Measurements from ENCODE around the gene PDE1C. TPM values are rescaled to one million over a fixed set of nuclear protein-coding genes. Genes with fewer than 3 reads are reported as not detected.

PDE1C gene
- total RNA-seq, 2 experiments from 2014 or later = not detected

- DNase-seq (ENCODE audit: low spot score) = no peak
- H3K27ac ChIP-seq (ENCODE audit: low read depth, low read length, poor library complexity, severe bottlenecking) = no peak overlapping the region
- no peak overlapping the region for H3K4me2 ChIP-seq (ENCODE audit: low read length)
- no peak overlapping the region for H3K4me3 ChIP-seq (ENCODE audit: low read depth, low read length, poor library complexity, severe bottlenecking)
- BruUV-seq (replicated peaks) = no TSS peak
- H2AFZ ChIP-seq (ENCODE audit: low read length) = no peak overlapping the region
- intact Hi-C loops (cut with micrococcal nuclease; ENCODE audit: unreplicated experiment) = no loop called here
- no peaks in the 10 kb centered on the region for H3K36me3 ChIP-seq (ENCODE audit: insufficient read depth, low read length)
- H3K9me2 ChIP-seq (ENCODE audit: insufficient read depth, low read length) = no peaks in the 10 kb centered on the region
- POLR2A ChIA-PET = no interaction called here
- TF ChIP-seq CTCF (conservative IDR thresholded peaks at IDR 0.05; ENCODE audit: low read length) = no peak
- H3K79me2 ChIP-seq (ENCODE audit: insufficient read depth, low read depth, low read length) = no peaks in the 10 kb centered on the region
- no peaks in the 10 kb centered on the region for H4K20me1 ChIP-seq (ENCODE audit: insufficient read depth, low read length)
- H3K9me3 ChIP-seq (ENCODE audit: low read length) = no peaks in the 10 kb centered on the region
- CTCF ChIA-PET (ENCODE audit: unreplicated experiment) = no interaction called here
- H3K4me1 ChIP-seq (ENCODE audit: insufficient read depth, low read length, poor library complexity, severe bottlenecking) = no peaks in the 10 kb centered on the region
Observed at GRCh38 chr7:32071466-32072091, 1.4 kb upstream of the PDE1C start.

GRCh38 chr7:32070051-32070405 is 179 bp downstream of the PDE1C start:
- BruUV-seq (replicated peaks) = no TSS peak
- H3K4me1 ChIP-seq (ENCODE audit: insufficient read depth, low read length, poor library complexity, severe bottlenecking) = no peaks in the 10 kb centered on the region
- H3K4me2 ChIP-seq (ENCODE audit: low read length) = no peak overlapping the region
- H3K79me2 ChIP-seq (ENCODE audit: insufficient read depth, low read depth, low read length) = no peaks in the 10 kb centered on the region
- ChIA-PET POLR2A (no interaction called here), CTCF (ENCODE audit: unreplicated experiment) (no interaction called here)
- intact Hi-C loops (cut with micrococcal nuclease; ENCODE audit: unreplicated experiment) = no loop called here
- H3K9me2 ChIP-seq (ENCODE audit: insufficient read depth, low read length) = no peaks in the 10 kb centered on the region
- H3K36me3 ChIP-seq (ENCODE audit: insufficient read depth, low read length) = no peaks in the 10 kb centered on the region
- H3K9me3 ChIP-seq (ENCODE audit: low read length) = no peaks in the 10 kb centered on the region
- no peak for TF ChIP-seq CTCF (conservative IDR thresholded peaks at IDR 0.05; ENCODE audit: low read length)
- TF ChIP-seq EZH2phosphoT487 (IDR thresholded peaks at IDR 0.05; ENCODE audit: borderline replicate concordance, low read depth, low read length) = no peak
- H3K4me3 ChIP-seq (ENCODE audit: low read depth, low read length, poor library complexity, severe bottlenecking) = no peak overlapping the region
- H4K20me1 ChIP-seq (ENCODE audit: insufficient read depth, low read length) = no peaks in the 10 kb centered on the region
- H3K27ac ChIP-seq (ENCODE audit: low read depth, low read length, poor library complexity, severe bottlenecking) = no peak overlapping the region
- DNase-seq (ENCODE audit: low spot score) = no peak
- H2AFZ ChIP-seq (ENCODE audit: low read length) = no peak overlapping the region

GRCh38 chr7:32069116-32069650 is 1.0 kb downstream of the PDE1C start:
- H3K79me2 ChIP-seq (ENCODE audit: insufficient read depth, low read depth, low read length) = no peaks in the 10 kb centered on the region
- no peaks in the 10 kb centered on the region for H3K36me3 ChIP-seq (ENCODE audit: insufficient read depth, low read length)
- H3K27ac ChIP-seq (ENCODE audit: low read depth, low read length, poor library complexity, severe bottlenecking) = no peak overlapping the region
- POLR2A ChIA-PET = no interaction called here
- H3K4me3 ChIP-seq (ENCODE audit: low read depth, low read length, poor library complexity, severe bottlenecking) = no peak overlapping the region
- no peak for TF ChIP-seq EZH2phosphoT487 (IDR thresholded peaks at IDR 0.05; ENCODE audit: borderline replicate concordance, low read depth, low read length)
- no peak for TF ChIP-seq CTCF (conservative IDR thresholded peaks at IDR 0.05; ENCODE audit: low read length)
- no peaks in the 10 kb centered on the region for H3K9me2 ChIP-seq (ENCODE audit: insufficient read depth, low read length)
- intact Hi-C loops (cut with micrococcal nuclease; ENCODE audit: unreplicated experiment) = no loop called here
- no peak for DNase-seq (ENCODE audit: low spot score)
- no peaks in the 10 kb centered on the region for H3K4me1 ChIP-seq (ENCODE audit: insufficient read depth, low read length, poor library complexity, severe bottlenecking)
- H4K20me1 ChIP-seq (ENCODE audit: insufficient read depth, low read length) = no peaks in the 10 kb centered on the region
- H2AFZ ChIP-seq (ENCODE audit: low read length) = no peak overlapping the region
- H3K9me3 ChIP-seq (ENCODE audit: low read length) = no peaks in the 10 kb centered on the region
- CTCF ChIA-PET (ENCODE audit: unreplicated experiment) = no interaction called here
- no TSS peak for BruUV-seq (replicated peaks)
- no peak overlapping the region for H3K4me2 ChIP-seq (ENCODE audit: low read length)
